GM21825 (cell line): ENCODE results near the gene ZC4H2.
"Not testable (repeated sequence)": the region's sequence is repeated elsewhere in the genome, so short reads cannot be mapped to it uniquely, and the experiment has no call there.

Experiments
- ATAC-seq: cut with Tn5 transposase; IDR thresholded peaks from one replicate; pipeline ENCODE4 v1.9.1; 2021; ENCODE audit warnings: mild to moderate bottlenecking, moderate library complexity; ENCODE audit not compliant: unreplicated experiment

ZC4H2 gene

GRCh38 chrX:64975989-64976672, at the start of gene ZC4H2:
Gene ZC4H2, minus strand, starts transcription at chrX:64976450. Its CDS starts 73 bp downstream, at chrX:64976377.
- peak; percentile 100 for ATAC-seq

GRCh38 chrX:65017451-65017850, 41.2 kb upstream of the ZC4H2 start:
- no peak for ATAC-seq

- no peak for ATAC-seq
These were observed 38.0 kb upstream of the ZC4H2 start for GRCh38 chrX:65014230-65014629.

- no peak for ATAC-seq
These were observed 33.2 kb upstream of the ZC4H2 start for GRCh38 chrX:65009459-65009858.

- ATAC-seq, result not testable (repeated sequence)
These were observed 26.0 kb upstream of the ZC4H2 start for GRCh38 chrX:65002208-65002607.

- no peak for ATAC-seq
These were observed 20.6 kb upstream of the ZC4H2 start for GRCh38 chrX:64996805-64997204.

GRCh38 chrX:64994131-64994798, 18.0 kb upstream of the ZC4H2 start:
- no peak for ATAC-seq

- no peak for ATAC-seq
These were observed 1.6 kb upstream of the ZC4H2 start for GRCh38 chrX:64977830-64978229.

GRCh38 chrX:64977051-64977450, 801 bp upstream of the ZC4H2 start:
- ATAC-seq, result no peak

- ATAC-seq, result peak; percentile 7
These were observed 407 bp upstream of the ZC4H2 start for GRCh38 chrX:64976673-64977040.

GRCh38 chrX:64975491-64975890, 759 bp downstream of the ZC4H2 start:
- ATAC-seq, result peak; percentile 35

- ATAC-seq, result no peak
These were observed 50.8 kb downstream of the ZC4H2 start for GRCh38 chrX:64925480-64925879.

GRCh38 chrX:64908121-64908520, 68.1 kb downstream of the ZC4H2 start:
- no peak for ATAC-seq

GRCh38 chrX:64894454-64895038, 81.7 kb downstream of the ZC4H2 start:
- ATAC-seq, result no peak

- no peak for ATAC-seq
These were observed 90.4 kb downstream of the ZC4H2 start for GRCh38 chrX:64885850-64886249.

GRCh38 chrX:64878709-64879108, 97.5 kb downstream of the ZC4H2 start:
- not testable (repeated sequence) for ATAC-seq

- ATAC-seq, result no peak
These were observed 109.0 kb downstream of the ZC4H2 start for GRCh38 chrX:64867217-64867616.
